ENCODE results near the gene SHISAL2A.
"Not testable (repeated sequence)": the region's sequence is repeated elsewhere in the genome, so short reads cannot be mapped to it uniquely, and the experiment has no call there.

The SHISAL2A gene

DNA sequence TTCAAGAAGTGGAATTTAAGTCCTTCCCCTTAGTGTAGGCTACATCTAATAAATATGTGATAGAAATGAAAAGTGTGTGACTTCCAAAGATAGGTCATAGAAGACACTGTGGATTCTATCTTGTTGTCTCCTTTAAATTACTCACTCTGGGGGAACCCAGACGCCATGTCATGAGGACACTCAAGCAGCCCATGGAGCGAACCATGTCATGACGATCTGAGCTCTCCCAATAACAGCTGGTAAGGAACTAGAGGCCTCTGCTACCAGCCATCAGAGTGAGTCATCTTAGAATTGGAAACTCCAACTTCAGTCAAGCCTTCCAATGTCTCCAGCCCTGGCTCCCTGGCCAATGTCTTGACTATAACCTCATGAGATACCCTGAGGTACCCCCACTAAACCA is 58.9 kb downstream of the SHISAL2A start:
- no peak for DNase-seq

DNA sequence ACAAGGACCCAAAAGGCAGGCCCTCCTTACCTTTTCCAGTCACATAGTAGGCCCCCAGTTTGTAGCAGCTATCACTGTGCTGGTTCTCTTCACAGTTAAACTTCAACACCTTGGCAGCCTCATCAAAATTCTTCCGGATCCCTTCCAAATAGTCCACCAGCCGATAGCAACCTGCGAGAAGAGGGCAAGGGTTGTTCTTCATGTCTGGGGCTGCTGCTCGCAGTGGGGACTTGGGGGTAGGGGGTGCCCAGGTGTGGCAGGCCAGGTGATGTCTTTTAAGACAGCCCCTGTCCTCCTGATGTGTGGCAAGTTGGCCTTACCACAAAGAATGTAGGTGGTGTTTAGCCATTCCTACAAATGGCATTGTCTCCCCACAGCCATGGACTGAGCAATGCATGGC is 59.7 kb downstream of the SHISAL2A start:
- DNase-seq, result no peak

DNA sequence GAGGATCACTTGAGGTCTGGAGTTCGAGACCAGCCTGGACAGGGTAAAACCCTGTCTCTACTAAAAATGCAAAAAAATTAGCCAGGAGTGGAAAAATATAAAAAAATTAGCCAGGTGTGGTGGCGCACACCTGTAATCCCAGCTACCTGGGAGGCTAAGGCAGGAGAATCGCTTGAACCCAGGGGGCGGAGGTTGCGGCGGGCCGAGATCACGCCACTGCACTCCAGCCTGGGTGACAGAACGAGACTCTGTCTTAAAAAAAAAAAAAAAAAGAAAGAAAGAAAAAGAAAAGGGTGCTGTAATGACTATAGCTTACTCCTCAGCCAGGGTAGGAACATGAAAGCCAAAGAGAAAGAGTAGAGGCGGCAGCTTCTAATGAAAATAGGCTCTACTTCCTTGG is 60.4 kb downstream of the SHISAL2A start:
- not testable (repeated sequence) for DNase-seq

DNA sequence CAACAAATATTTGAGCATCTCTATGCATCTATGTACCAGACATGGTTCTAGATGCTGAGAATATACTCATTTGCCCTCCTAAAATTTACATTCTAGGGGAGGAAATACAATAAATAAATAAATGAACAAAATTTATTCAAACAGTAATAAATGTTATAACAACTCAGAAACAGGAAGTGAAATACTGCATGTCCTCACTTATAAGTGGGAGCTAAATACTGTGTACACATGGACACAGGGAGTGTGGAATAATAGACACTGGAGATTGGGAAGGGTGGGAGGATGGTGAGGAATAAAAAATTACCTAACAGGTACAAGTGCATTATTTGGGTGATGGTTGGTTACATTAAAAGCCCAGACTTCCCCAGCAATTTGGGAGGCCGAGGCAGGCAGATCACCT is 60.9 kb downstream of the SHISAL2A start:
- DNase-seq, result no peak

DNA sequence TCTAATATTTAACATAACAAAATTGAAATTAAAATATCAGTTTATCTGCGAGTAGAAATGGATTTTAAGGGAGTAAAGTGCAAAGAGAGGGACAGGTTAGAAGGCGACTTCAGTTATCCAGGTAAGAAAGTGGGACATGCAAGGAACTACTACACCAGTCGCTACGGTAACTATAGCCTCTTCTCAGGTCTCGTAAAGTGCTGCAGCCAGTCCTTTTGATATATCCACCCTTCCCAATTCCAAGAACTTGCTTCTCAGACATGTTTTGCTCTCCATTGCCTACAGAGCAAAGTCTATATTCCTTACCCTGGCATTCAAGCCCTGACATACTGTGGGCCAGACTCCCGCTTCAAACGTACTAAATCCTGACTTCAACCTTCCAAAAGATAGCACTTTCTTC is 62.7 kb downstream of the SHISAL2A start:
- DNase-seq, result no peak

DNA sequence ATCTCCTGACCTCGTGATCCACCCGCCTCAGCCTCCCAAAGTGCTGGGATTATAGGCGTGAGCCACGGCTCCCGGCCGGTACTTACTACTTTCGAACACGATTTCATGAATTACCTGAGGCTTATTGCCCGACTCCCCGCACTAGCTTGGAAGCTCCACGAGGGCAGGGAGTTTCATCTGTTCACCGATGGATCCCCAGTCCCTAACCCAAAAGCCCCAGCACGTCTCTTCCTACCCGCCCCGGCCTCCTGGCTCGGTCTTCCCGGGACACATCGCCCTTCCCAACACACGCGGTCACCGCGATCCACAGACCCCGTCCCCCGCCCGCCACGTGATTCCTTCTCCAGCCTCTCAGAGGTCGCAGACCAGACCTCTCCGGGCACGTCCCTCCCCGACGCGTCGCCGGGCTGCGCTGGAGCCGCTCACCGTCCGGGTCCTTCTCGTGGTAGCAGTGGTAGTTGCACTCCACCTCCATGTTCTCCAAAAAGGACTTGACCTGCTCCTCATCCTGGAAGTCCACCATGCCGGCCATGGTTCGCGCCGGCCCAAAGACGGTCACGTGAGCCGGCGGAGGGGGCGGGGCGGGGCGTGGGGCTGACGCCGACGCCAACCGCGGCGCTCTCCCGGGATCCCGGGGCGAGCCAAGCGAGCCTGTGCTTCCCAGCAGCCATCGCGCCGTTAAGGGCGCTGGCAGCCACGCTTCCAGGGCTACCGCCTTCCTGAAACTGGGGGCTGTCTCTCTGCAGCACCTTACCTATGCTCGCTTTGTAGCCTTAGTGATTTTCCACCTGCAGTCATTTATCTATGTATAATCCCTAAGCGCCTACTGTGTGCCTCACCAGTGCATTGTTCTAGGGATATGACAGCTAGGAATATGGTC is 65.1 kb downstream of the SHISAL2A start, which contains the start of gene COA7:
Gene COA7 (minus strand): TSS at position 553 of the 880 bp plus-strand sequence. CDS start 21 bp downstream, at position 532.
- DNase-seq, result peak; percentile 73 to 92

DNA sequence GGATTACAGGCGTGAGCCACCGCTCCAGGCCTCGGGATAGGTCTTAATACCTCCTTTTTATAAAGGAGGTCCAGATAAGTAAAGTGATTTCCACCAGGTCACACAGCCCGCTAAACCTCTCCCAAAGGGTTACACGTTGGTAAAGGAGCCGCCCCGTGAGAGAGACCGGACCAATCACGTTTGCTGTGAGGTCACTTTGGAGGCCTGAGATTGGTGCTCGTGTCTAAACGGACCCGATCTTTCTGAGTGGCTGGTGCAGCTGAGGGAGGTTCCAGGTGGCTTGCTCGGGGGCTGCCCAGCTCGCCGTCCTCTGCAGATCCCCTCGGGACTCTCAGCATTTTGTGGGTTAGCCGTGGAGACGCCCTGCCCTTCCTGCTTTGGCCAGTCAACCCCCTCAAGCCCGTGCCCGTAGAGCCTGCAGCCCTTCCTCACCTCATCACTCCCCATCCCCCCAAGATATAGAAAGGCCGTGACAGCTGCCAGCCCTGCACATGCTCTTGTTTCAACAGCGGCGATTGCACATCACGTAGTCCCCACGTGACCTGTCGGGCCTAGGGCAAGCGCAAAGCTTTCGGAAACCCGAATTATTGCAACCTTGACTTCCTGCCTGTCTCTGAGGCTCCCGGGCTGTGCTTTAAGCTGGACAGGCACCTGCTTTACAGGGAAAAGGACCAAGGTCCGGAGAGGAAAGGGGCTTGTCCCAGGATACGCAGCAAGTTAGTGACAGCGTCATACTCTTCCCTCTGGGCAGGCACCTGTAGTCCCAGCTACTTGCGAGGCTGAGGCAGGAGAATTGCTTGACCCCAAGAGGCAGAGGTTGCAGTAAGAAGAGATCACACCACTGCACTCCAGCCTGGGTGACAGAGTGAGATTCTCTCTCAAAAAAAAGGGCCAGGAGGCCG is 70.2 kb downstream of the SHISAL2A start:
- peak; percentile 25 to 52 for DNase-seq

DNA sequence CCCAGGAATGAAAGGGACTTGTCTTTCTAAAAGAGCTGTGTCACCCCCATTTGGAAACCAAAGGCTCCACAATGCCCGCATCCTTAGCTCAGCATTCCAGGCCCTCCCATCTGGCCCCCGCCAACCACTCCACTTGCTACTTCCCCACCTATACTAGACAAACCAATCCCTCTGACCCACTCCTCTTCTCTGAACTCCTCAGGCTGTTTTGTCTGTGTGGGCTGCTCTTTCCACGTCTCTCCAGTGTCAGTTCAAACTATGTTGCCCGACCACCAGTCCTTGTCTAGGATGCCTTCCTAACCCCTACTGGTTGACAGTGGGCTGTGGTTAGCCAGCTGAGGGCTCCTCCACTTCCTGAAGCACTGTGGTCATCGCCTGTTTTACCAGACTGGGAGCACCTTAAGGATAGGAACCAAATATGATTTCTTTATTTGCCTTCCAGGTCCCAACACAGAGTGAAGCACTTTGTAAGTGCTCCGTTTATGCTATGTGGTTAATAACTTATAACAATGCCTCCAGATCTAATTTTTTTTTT is 73.2 kb downstream of the SHISAL2A start:
- DNase-seq, result no peak
